ENCODE results near the gene FREM2.
A peak's percentile ranks its signal among the peaks of the same experiment; 100 is the strongest.

The FREM2 gene

GRCh38 chr13:38897521-38897920 is 210.6 kb downstream of the FREM2 start:
- no peak for TF ChIP-seq CTCF (IDR thresholded peaks at IDR 0.05; ENCODE audit: poor library complexity, severe bottlenecking)

GRCh38 chr13:38898481-38898880 is 211.6 kb downstream of the FREM2 start:
- H3K27me3 ChIP-seq (ENCODE audit: insufficient read depth, poor library complexity, severe bottlenecking): no peaks in the 10 kb centered on the region
- ATAC-seq (ENCODE audit: low read depth) (no peak), DNase-seq (ENCODE audit: low spot score) (no peak)
- no peaks in the 10 kb centered on the region for H3K36me3 ChIP-seq (ENCODE audit: low read depth)
- TF ChIP-seq CTCF (IDR thresholded peaks at IDR 0.05; ENCODE audit: poor library complexity, severe bottlenecking): no peak
- H3K27ac ChIP-seq (ENCODE audit: poor library complexity, severe bottlenecking): no peak overlapping the region
- peaks cover 3% of the 10 kb centered on the region for H3K4me1 ChIP-seq (ENCODE audit: insufficient read depth, poor library complexity, severe bottlenecking)
- H3K9me3 ChIP-seq (ENCODE audit: severe bottlenecking): no peaks in the 10 kb centered on the region
- no peak overlapping the region for H3K4me3 ChIP-seq (ENCODE audit: severe bottlenecking)

More at GRCh38 chr13:38897521-38897920, 210.6 kb downstream of the FREM2 start:
- H3K27ac ChIP-seq (ENCODE audit: poor library complexity, severe bottlenecking): no peak overlapping the region
- H3K27me3 ChIP-seq (ENCODE audit: insufficient read depth, poor library complexity, severe bottlenecking): no peaks in the 10 kb centered on the region
- peaks cover under 1% of the 10 kb centered on the region for H3K4me1 ChIP-seq (ENCODE audit: insufficient read depth, poor library complexity, severe bottlenecking)
- ATAC-seq (ENCODE audit: low read depth) (no peak), DNase-seq (ENCODE audit: low spot score) (no peak)
- no peaks in the 10 kb centered on the region for H3K9me3 ChIP-seq (ENCODE audit: severe bottlenecking)
- H3K4me3 ChIP-seq (ENCODE audit: severe bottlenecking): no peak overlapping the region
- H3K36me3 ChIP-seq (ENCODE audit: low read depth): no peaks in the 10 kb centered on the region

- Histone ChIP-seq H3K4me1 (ENCODE audit: insufficient read depth, poor library complexity, severe bottlenecking) (peaks cover 3% of the 10 kb centered on the region), H3K36me3 (ENCODE audit: low read depth) (no peaks in the 10 kb centered on the region), H3K27me3 (ENCODE audit: insufficient read depth, poor library complexity, severe bottlenecking) (no peaks in the 10 kb centered on the region), H3K4me3 (ENCODE audit: severe bottlenecking) (no peak overlapping the region), H3K9me3 (ENCODE audit: severe bottlenecking) (no peaks in the 10 kb centered on the region), H3K27ac (ENCODE audit: poor library complexity, severe bottlenecking) (no peak overlapping the region)
- no peak for TF ChIP-seq CTCF (IDR thresholded peaks at IDR 0.05; ENCODE audit: poor library complexity, severe bottlenecking)
- ATAC-seq (ENCODE audit: low read depth) (no peak), DNase-seq (ENCODE audit: low spot score) (no peak)
Measured at GRCh38 chr13:38899571-38899970, 212.7 kb downstream of the FREM2 start.

- peaks cover 3% of the 10 kb centered on the region for H3K4me1 ChIP-seq (ENCODE audit: insufficient read depth, poor library complexity, severe bottlenecking)
- DNase-seq (ENCODE audit: low spot score) (no peak), ATAC-seq (ENCODE audit: low read depth) (no peak)
- H3K27me3 ChIP-seq (ENCODE audit: insufficient read depth, poor library complexity, severe bottlenecking): no peaks in the 10 kb centered on the region
- H3K27ac ChIP-seq (ENCODE audit: poor library complexity, severe bottlenecking): no peak overlapping the region
- TF ChIP-seq CTCF (IDR thresholded peaks at IDR 0.05; ENCODE audit: poor library complexity, severe bottlenecking): no peak
- no peaks in the 10 kb centered on the region for H3K36me3 ChIP-seq (ENCODE audit: low read depth)
- H3K9me3 ChIP-seq (ENCODE audit: severe bottlenecking): no peaks in the 10 kb centered on the region
- no peak overlapping the region for H3K4me3 ChIP-seq (ENCODE audit: severe bottlenecking)
Measured at GRCh38 chr13:38900188-38900587, 213.3 kb downstream of the FREM2 start.

- TF ChIP-seq CTCF (IDR thresholded peaks at IDR 0.05; ENCODE audit: poor library complexity, severe bottlenecking): no peak
Measured at GRCh38 chr13:38902551-38902950, 215.7 kb downstream of the FREM2 start.

More at GRCh38 chr13:38902551-38902950, 215.7 kb downstream of the FREM2 start:
- Histone ChIP-seq H3K4me1 (ENCODE audit: insufficient read depth, poor library complexity, severe bottlenecking) (peaks cover 6% of the 10 kb centered on the region), H3K27me3 (ENCODE audit: insufficient read depth, poor library complexity, severe bottlenecking) (no peaks in the 10 kb centered on the region), H3K27ac (ENCODE audit: poor library complexity, severe bottlenecking) (no peak overlapping the region), H3K4me3 (ENCODE audit: severe bottlenecking) (no peak overlapping the region), H3K9me3 (ENCODE audit: severe bottlenecking) (no peaks in the 10 kb centered on the region), H3K36me3 (ENCODE audit: low read depth) (no peaks in the 10 kb centered on the region)
- ATAC-seq (ENCODE audit: low read depth) (peak; percentile 35; the same call in 1 of the 3 replicates), DNase-seq (ENCODE audit: low spot score) (no peak)

Data from RWPE2 (cell line).